Spleen (tissue), 11 donors: ENCODE measurements around the gene CD81. TPM values are rescaled to one million over a fixed set of nuclear protein-coding genes. Genes with fewer than 3 reads are reported as not detected.
"Not testable (repeated sequence)": the region's sequence is repeated elsewhere in the genome, so short reads cannot be mapped to it uniquely, and the experiment has no call there.

Experiments
- DNase-seq: peaks from one replicate; pipeline ENCODE4 v3.0.0-alpha.2; 2020
- H3K27ac ChIP-seq, 8 donors: fragments of 200-600 bp; sonication (generic) in 7 of 8; 1 replicate in 4 of 8; 2 replicates in 4 of 8; pipeline versions ENCODE4 v1.5.0 to v1.8.0; 2016 to 2021; ENCODE audit warnings: inconsistent platforms in 4 of 8, mild to moderate bottlenecking in 4 of 8, moderate library complexity in 1 of 8
- H3K27me3 ChIP-seq, 7 donors: fragments of 200-600 bp; sonication (generic) in 6 of 7; replicated peaks in 1 of 7; 1 replicate in 4 of 7; 2 replicates in 3 of 7; pipeline versions ENCODE4 v1.5.0 to v1.8.0; 2016 to 2021; ENCODE audit warnings: inconsistent platforms in 3 of 7, mild to moderate bottlenecking in 1 of 7
- H3K36me3 ChIP-seq, 6 donors: fragments of 200-600 bp; sonication (generic) in 5 of 6; 1 replicate in 4 of 6; 2 replicates in 2 of 6; pipeline versions ENCODE4 v1.5.0 to v1.8.0; 2016 to 2021; ENCODE audit warnings: inconsistent platforms in 2 of 6
- H3K4me1 ChIP-seq, 6 donors: fragments of 200-600 bp; sonication (generic) in 5 of 6; 1 replicate in 3 of 6; 2 replicates in 3 of 6; pipeline versions ENCODE4 v1.5.0 to v1.8.0; 2016 to 2021; ENCODE audit warnings: inconsistent platforms in 3 of 6
- H3K4me3 ChIP-seq, 8 donors: fragments of 200-600 bp; sonication (generic) in 7 of 8; 1 replicate in 4 of 8; 2 replicates in 4 of 8; pipeline versions ENCODE4 v1.5.0 to v1.8.0; 2016 to 2021; ENCODE audit warnings: inconsistent platforms in 4 of 8, mild to moderate bottlenecking in 4 of 8, moderate library complexity in 2 of 8
- H3K9me3 ChIP-seq, 8 donors: fragments of 200-600 bp; sonication (generic) in 7 of 8; 1 replicate in 4 of 8; 2 replicates in 4 of 8; pipeline versions ENCODE4 v1.5.0 to v1.8.0; 2016 to 2021; ENCODE audit warnings: inconsistent platforms in 4 of 8
- CTCF ChIP-seq, 11 experiments: fragments of 200-600 bp in 7 of 11; fragments of 450-650 bp in 4 of 11; sonication (generic) in 4 of 11; IDR thresholded peaks in 8 of 11; conservative IDR thresholded peaks in 3 of 11; 1 replicate in 7 of 11; 2 replicates in 4 of 11; pipeline versions ENCODE4 v1.4.0 to v1.8.0; 2016 to 2021; ENCODE audit warnings: antibody characterized with exemption in 11 of 11, inconsistent platforms in 4 of 11, mild to moderate bottlenecking in 1 of 11
- POLR2A ChIP-seq, 3 donors: fragments of 450-650 bp; IDR thresholded peaks; one replicate each; pipeline ENCODE4 v1.5.1; 2017; ENCODE audit warnings: antibody characterized with exemption in 3 of 3, mild to moderate bottlenecking in 1 of 3
- POLR2AphosphoS5 ChIP-seq, 3 donors: sonication (generic); formaldehyde crosslinking; IDR thresholded peaks; one replicate each; pipeline ENCODE4 v1.5.1; 2017; ENCODE audit warnings: antibody characterized with exemption in 3 of 3
- WGBS, 5 donors: extraction: QIAGEN DNeasy Blood & Tissue Kit in 3 of 5; methylation state at CpG; one replicate each; pipeline versions ENCODE4 v1.1.5 to v1.1.7; 2013 to 2018; 5-methylcytosine and 5-hydroxymethylcytosine counted together
- intact Hi-C: fragments of 100-400 bp; cut with DNase I; formaldehyde crosslinking; loops from one replicate; pipeline ENCODE4 v1.15.0; 2023; ENCODE audit warnings: low total_unique reads
- polyA plus RNA-seq, 3 donors: library from polyadenylated mRNA; stranded (reverse); fragments of 200-250 nt; gene quantifications; one replicate each; pipeline ENCODE4 v1.2.1, GENCODE V29; 2013
- total RNA-seq, 7 donors: library from RNA; depleted of rRNA in 3 of 7; stranded (reverse); fragments of >200 nt in 3 of 7; fragmentation: NEBNext Ultra II Directional in 4 of 7; extraction: Animal tissue kit (Norgen Biotek cat#: 25700) in 4 of 7; gene quantifications; one replicate each; pipeline versions ENCODE4 v1.1.0 to v1.2.1, GENCODE V29; 2016 to 2021
- donor health status: healthy with polysubstance abuse.
- donor health status: DM: no; HTN: no; CAD: no; lungs with moderate emphysema.
- donor health status: DM: no; HTN: no; CAD: no.
- donor health status: Bipolar disorder and iron deficiency.
- donor health status: healthy.
- donor health status: DM: no; HTN: no; CAD: no.
- donor health status: DM: yes; HTN: yes; CAD: no.

CD81 gene
- total and polyA plus RNA-seq, 10 donors: 191 to 594 (median 433) TPM

- 76 to 82% (median 79%) methylated on average over 8 of the region's 8 CpGs for WGBS, 5 donors
- H3K27ac ChIP-seq, intact Hi-C loops, H3K36me3 ChIP-seq, H3K4me3 ChIP-seq, H3K4me1 ChIP-seq, H3K27me3 ChIP-seq, H3K9me3 ChIP-seq, DNase-seq: not testable (repeated sequence)
- TF ChIP-seq CTCF (IDR thresholded peaks at IDR 0.05 in 8 of 11, conservative IDR thresholded peaks at IDR 0.05 in 3 of 11): peak in 5 of 11 experiments; percentile 6 to 39 (median 22)
These were observed 38.4 kb upstream of the CD81 start for GRCh38 chr11:2338760-2339159.

- intact Hi-C loops: no loop called here
- no peak for DNase-seq
- TF ChIP-seq POLR2A (IDR thresholded peaks at IDR 0.05): no peak
- TF ChIP-seq POLR2AphosphoS5 (IDR thresholded peaks at IDR 0.05): no peak
- TF ChIP-seq CTCF (IDR thresholded peaks at IDR 0.05 in 8 of 11, conservative IDR thresholded peaks at IDR 0.05 in 3 of 11): no peak
- no peaks in the 10 kb centered on the region for H3K36me3 ChIP-seq
- H3K27me3 ChIP-seq: no peaks in the 10 kb centered on the region
- H3K27ac ChIP-seq: no peak overlapping the region
- H3K9me3 ChIP-seq: peaks cover 0 to 11% (median 3%) of the 10 kb centered on the region in 8 donors
- no peaks in the 10 kb centered on the region for H3K4me1 ChIP-seq
- 88 to 97% (median 93%) methylated on average over 3 of the region's 3 CpGs for WGBS, 5 donors
- H3K4me3 ChIP-seq: no peak overlapping the region
These were observed 34.6 kb upstream of the CD81 start for GRCh38 chr11:2342557-2342956.

GRCh38 chr11:2342981-2343380, 34.1 kb upstream of the CD81 start:
- 75 to 93% (median 77%) methylated on average over 5 of the region's 5 CpGs for WGBS, 5 donors

GRCh38 chr11:2343502-2343901, 33.6 kb upstream of the CD81 start:
- intact Hi-C loops: no loop called here
- TF ChIP-seq POLR2AphosphoS5 (IDR thresholded peaks at IDR 0.05): no peak
- no peak for TF ChIP-seq POLR2A (IDR thresholded peaks at IDR 0.05)
- TF ChIP-seq CTCF (IDR thresholded peaks at IDR 0.05 in 8 of 11, conservative IDR thresholded peaks at IDR 0.05 in 3 of 11): no peak
- no peaks in the 10 kb centered on the region for H3K4me1 ChIP-seq
- H3K27me3 ChIP-seq: no peaks in the 10 kb centered on the region
- H3K4me3 ChIP-seq: no peak overlapping the region
- H3K27ac ChIP-seq: no peak overlapping the region
- peaks cover 0 to 11% (median 4%) of the 10 kb centered on the region in 8 donors for H3K9me3 ChIP-seq
- WGBS, 5 donors: 62 to 68% (median 65%) methylated on average over 4 of the region's 4 CpGs
- H3K36me3 ChIP-seq: no peaks in the 10 kb centered on the region
- no peak for DNase-seq

More at GRCh38 chr11:2342981-2343380, 34.1 kb upstream of the CD81 start:
- H3K36me3 ChIP-seq: no peaks in the 10 kb centered on the region
- no peak for DNase-seq
- H3K27me3 ChIP-seq: no peaks in the 10 kb centered on the region
- H3K4me1 ChIP-seq: no peaks in the 10 kb centered on the region
- intact Hi-C loops: no loop called here
- H3K4me3 ChIP-seq: no peak overlapping the region
- peaks cover 0 to 11% (median 3%) of the 10 kb centered on the region in 8 donors for H3K9me3 ChIP-seq
- H3K27ac ChIP-seq: no peak overlapping the region
- TF ChIP-seq CTCF (IDR thresholded peaks at IDR 0.05 in 8 of 11, conservative IDR thresholded peaks at IDR 0.05 in 3 of 11) (no peak), POLR2A (IDR thresholded peaks at IDR 0.05) (no peak), POLR2AphosphoS5 (IDR thresholded peaks at IDR 0.05) (no peak)
